Liver (tissue), 9 donors: ENCODE measurements around the gene GAST. TPM values are rescaled to one million over a fixed set of nuclear protein-coding genes. Genes with fewer than 3 reads are reported as not detected.

ENCODE experiments used
- DNase-seq: peaks from one replicate; pipeline ENCODE4 v3.0.0-alpha.2; 2017; ENCODE audit warnings: low spot score
- H3K27ac ChIP-seq, 2 donors: one replicate each; pipeline ENCODE4 v1.7.0; 2013; ENCODE audit warnings: inconsistent platforms in 2 of 2, low read length in 2 of 2, control low read depth in 1 of 2, low read depth in 1 of 2, mild to moderate bottlenecking in 1 of 2
- H3K27me3 ChIP-seq, 4 donors: one replicate each; pipeline versions ENCODE4 v1.6.1 to v1.7.0; 2013; ENCODE audit warnings: low read length in 3 of 4, inconsistent platforms in 1 of 4, mild to moderate bottlenecking in 1 of 4, moderate library complexity in 1 of 4; ENCODE audit not compliant: control insufficient read depth in 4 of 4, insufficient read depth in 4 of 4
- H3K36me3 ChIP-seq, 4 donors: one replicate each; pipeline versions ENCODE4 v1.6.1 to v1.7.0; 2013; ENCODE audit warnings: low read length in 3 of 4, mild to moderate bottlenecking in 3 of 4, low read depth in 1 of 4, moderate library complexity in 1 of 4; ENCODE audit not compliant: control insufficient read depth in 4 of 4, insufficient read depth in 3 of 4
- H3K4me1 ChIP-seq, 4 donors: one replicate each; pipeline versions ENCODE4 v1.6.1 to v1.7.0; 2013; ENCODE audit warnings: low read length in 3 of 4, mild to moderate bottlenecking in 3 of 4, moderate library complexity in 1 of 4; ENCODE audit not compliant: control insufficient read depth in 4 of 4, insufficient read depth in 4 of 4
- H3K4me3 ChIP-seq, 3 donors: one replicate each; pipeline versions ENCODE4 v1.6.1 to v1.7.0; 2013; ENCODE audit warnings: low read length in 3 of 3, control low read depth in 1 of 3, low read depth in 1 of 3, mild to moderate bottlenecking in 1 of 3
- H3K9ac ChIP-seq, 2 donors: one replicate each; pipeline ENCODE4 v1.7.0; 2013; ENCODE audit warnings: low read length in 2 of 2, mild to moderate bottlenecking in 2 of 2, moderate library complexity in 2 of 2, control low read depth in 1 of 2, low read depth in 1 of 2
- H3K9me3 ChIP-seq, 4 donors: one replicate each; pipeline versions ENCODE4 v1.6.1 to v1.7.0; 2013; ENCODE audit warnings: low read length in 3 of 4; ENCODE audit not compliant: control insufficient read depth in 4 of 4
- FOXA1 ChIP-seq: IDR thresholded peaks from 2 replicates; pipeline ENCODE4 v1.6.1; 2016; ENCODE audit warnings: antibody characterized with exemption
- FOXA2 ChIP-seq: IDR thresholded peaks from 2 replicates; pipeline ENCODE4 v1.6.1; 2016; ENCODE audit warnings: antibody characterized with exemption
- GABPA ChIP-seq, 2 donors: IDR thresholded peaks in 1 of 2; conservative IDR thresholded peaks in 1 of 2; 2 replicates each; pipeline ENCODE4 v1.6.1; 2016; ENCODE audit warnings: antibody characterized with exemption in 2 of 2, mild to moderate bottlenecking in 1 of 2, moderate library complexity in 1 of 2
- HNF4A ChIP-seq, 2 donors: conservative IDR thresholded peaks; 2 replicates each; pipeline ENCODE4 v1.6.1; 2016; ENCODE audit warnings: antibody characterized with exemption in 2 of 2, mild to moderate bottlenecking in 2 of 2
- HNF4G ChIP-seq: IDR thresholded peaks from 2 replicates; pipeline ENCODE4 v1.6.1; 2016; ENCODE audit warnings: antibody characterized with exemption
- JUND ChIP-seq, 2 donors: IDR thresholded peaks; 2 replicates each; pipeline ENCODE4 v1.6.1; 2016; ENCODE audit warnings: antibody characterized with exemption in 2 of 2
- MAX ChIP-seq: IDR thresholded peaks from 2 replicates; pipeline ENCODE4 v1.6.1; 2016; ENCODE audit warnings: antibody characterized with exemption
- NR2F2 ChIP-seq: IDR thresholded peaks from 2 replicates; pipeline ENCODE4 v1.6.1; 2016; ENCODE audit warnings: antibody characterized with exemption
- REST ChIP-seq: IDR thresholded peaks from 2 replicates; pipeline ENCODE4 v1.6.1; 2016; ENCODE audit warnings: antibody characterized with exemption, mild to moderate bottlenecking
- YY1 ChIP-seq: IDR thresholded peaks from 2 replicates; pipeline ENCODE4 v1.6.1; 2016; ENCODE audit warnings: antibody characterized with exemption, mild to moderate bottlenecking
- ZBTB33 ChIP-seq: IDR thresholded peaks from 2 replicates; pipeline ENCODE4 v1.6.1; 2016; ENCODE audit warnings: antibody characterized with exemption
- WGBS: extraction: QIAGEN DNeasy Blood & Tissue Kit; methylation state at CpG from one replicate; pipeline ENCODE4 v1.1.7; 2013; 5-methylcytosine and 5-hydroxymethylcytosine counted together
- polyA plus RNA-seq, 2 donors: library from polyadenylated mRNA; stranded (reverse) in 1 of 2; unstranded in 1 of 2; fragments of 200-250 nt in 1 of 2; fragments of >200 nt in 1 of 2; fragmentation: Nextera tagmentation in 1 of 2; extraction: Ambion mirVana in 1 of 2; gene quantifications; one replicate each; pipeline versions ENCODE4 v1.2.1 to v1.2.3, GENCODE V29; 2013 to 2015
- total RNA-seq, 2 donors: library from RNA; depleted of rRNA; stranded (reverse); fragments of >200 nt; gene quantifications; one replicate each; pipeline ENCODE4 v1.2.3, GENCODE V29; 2014
- donor health status: healthy.
- donor health status: healthy.
- donor health status: healthy.
- donor health status: healthy.
- donor health status: healthy.

The GAST gene
- total and polyA plus RNA-seq, 4 donors: not detected

GRCh38 chr17:41676058-41676419 is 36.1 kb upstream of the GAST start:
- Histone ChIP-seq H3K9me3 (no peaks in the 10 kb centered on the region), H3K9ac (no peak overlapping the region), H3K27me3 (no peaks in the 10 kb centered on the region), H3K4me3 (no peak overlapping the region), H3K27ac (peak overlapping the region; percentile 17 to 42), H3K36me3 (no peaks in the 10 kb centered on the region), H3K4me1 (peaks cover 2 to 13% (median 10%) of the 10 kb centered on the region in 4 donors)
- 38% methylated on average over 3 of the region's 3 CpGs for WGBS
- TF ChIP-seq ZBTB33 (no peak), HNF4G (no peak), MAX (no peak), GABPA (IDR thresholded peaks at IDR 0.05 in 1 of 2, conservative IDR thresholded peaks at IDR 0.05 in 1 of 2) (no peak), FOXA1 (no peak), FOXA2 (no peak), YY1 (no peak), REST (no peak), JUND (IDR thresholded peaks at IDR 0.05) (no peak), HNF4A (conservative IDR thresholded peaks at IDR 0.05) (no peak), NR2F2 (no peak)
- no peak for DNase-seq

GRCh38 chr17:41678411-41678906 is 33.7 kb upstream of the GAST start:
- Histone ChIP-seq H3K27me3 (no peaks in the 10 kb centered on the region), H3K9me3 (no peaks in the 10 kb centered on the region), H3K4me1 (peaks cover 2 to 13% (median 10%) of the 10 kb centered on the region in 4 donors), H3K36me3 (no peaks in the 10 kb centered on the region), H3K27ac (peak overlapping the region; percentile 45 to 80), H3K4me3 (peak overlapping the region in 2 of 3 donors; percentile 7 to 17), H3K9ac (peak overlapping the region in 1 of 2 donors; percentile 16)
- DNase-seq: no peak
- no peak for TF ChIP-seq FOXA2
- WGBS: 89% methylated on average over 2 of the region's 2 CpGs
